Keratinocyte (primary cell): ENCODE measurements around the gene SPATS2L. TPM values are rescaled to one million over a fixed set of nuclear protein-coding genes. Genes with fewer than 3 reads are reported as not detected.

Experiments used
- DNase-seq: peaks from one replicate; pipeline ENCODE4 v3.0.0-alpha.2; 2011; ENCODE audit warnings: low read depth, missing footprints, low spot score
- FAIRE-seq: peaks from 2 replicates; lab custom pipeline; 2011; peaks lifted over from hg19 to GRCh38; lab: Jason Lieb, UNC
- H2AFZ ChIP-seq: 2 replicates; pipeline ENCODE4 v1.6.0; 2012; ENCODE audit warnings: low read length, control low read depth, inconsistent platforms; ENCODE audit not compliant: control insufficient read depth
- H3K27ac ChIP-seq: 2 replicates; pipeline ENCODE4 v1.5.1; 2011; ENCODE audit warnings: low read length; ENCODE audit not compliant: control insufficient read depth, insufficient read depth
- H3K27me3 ChIP-seq: 3 replicates; pipeline ENCODE4 v1.6.0; 2011; ENCODE audit warnings: low read length; ENCODE audit not compliant: control insufficient read depth, insufficient read depth; ENCODE audit errors: extremely low read depth
- H3K36me3 ChIP-seq, 2 experiments: 2 replicates in 1 of 2; 3 replicates in 1 of 2; pipeline ENCODE4 v1.5.1; 2011; ENCODE audit warnings: low read length in 2 of 2, mild to moderate bottlenecking in 1 of 2; ENCODE audit not compliant: control insufficient read depth in 2 of 2, insufficient read depth in 2 of 2; ENCODE audit errors: extremely low read depth in 1 of 2
- H3K4me1 ChIP-seq: 3 replicates; pipeline ENCODE4 v1.5.1; 2011; ENCODE audit warnings: low read length; ENCODE audit not compliant: control insufficient read depth, insufficient read depth; ENCODE audit errors: extremely low read depth
- H3K4me2 ChIP-seq: 3 replicates; pipeline ENCODE4 v1.6.0; 2011; ENCODE audit warnings: low read depth, low read length; ENCODE audit not compliant: control insufficient read depth, insufficient read depth; ENCODE audit errors: extremely low read depth
- H3K4me3 ChIP-seq, 3 experiments: fragments of 200-600 bp in 1 of 3; sonication (generic) in 1 of 3; 2 replicates in 2 of 3; 3 replicates in 1 of 3; pipeline ENCODE4 v1.5.1; 2011 to 2016; ENCODE audit warnings: low read length in 3 of 3, mild to moderate bottlenecking in 3 of 3, control low read depth in 2 of 3, inconsistent platforms in 1 of 3, low read depth in 1 of 3, mixed read lengths in 1 of 3, mixed run types in 1 of 3, moderate library complexity in 1 of 3; ENCODE audit not compliant: control insufficient read depth in 2 of 3, insufficient read depth in 2 of 3; ENCODE audit errors: extremely low read depth in 1 of 3
- H3K79me2 ChIP-seq: 2 replicates; pipeline ENCODE4 v1.6.0; 2012; ENCODE audit warnings: low read length; ENCODE audit not compliant: control insufficient read depth, insufficient read depth
- H3K9ac ChIP-seq: 3 replicates; pipeline ENCODE4 v1.6.0; 2011; ENCODE audit warnings: low read length; ENCODE audit not compliant: control insufficient read depth, insufficient read depth; ENCODE audit errors: extremely low read depth
- H3K9me1 ChIP-seq: 3 replicates; pipeline ENCODE4 v1.6.0; 2011; ENCODE audit warnings: low read length; ENCODE audit not compliant: control insufficient read depth, insufficient read depth; ENCODE audit errors: extremely low read depth
- H3K9me3 ChIP-seq: 2 replicates; pipeline ENCODE4 v1.5.1; 2012; ENCODE audit warnings: low read depth, low read length; ENCODE audit not compliant: control insufficient read depth
- H4K20me1 ChIP-seq: 3 replicates; pipeline ENCODE4 v1.6.0; 2011; ENCODE audit warnings: low read length; ENCODE audit not compliant: control insufficient read depth, insufficient read depth; ENCODE audit errors: extremely low read depth
- CTCF ChIP-seq, 3 experiments: IDR thresholded peaks in 1 of 3; conservative IDR thresholded peaks in 1 of 3; optimal IDR thresholded peaks in 1 of 3; 2 replicates in 2 of 3; 3 replicates in 1 of 3; pipeline versions ENCODE3 to v1.5.1; 2011; ENCODE audit warnings: low read length in 3 of 3, mild to moderate bottlenecking in 3 of 3, moderate library complexity in 2 of 3, control low read depth in 1 of 3, inconsistent platforms in 1 of 3; ENCODE audit not compliant: insufficient read depth in 2 of 3; ENCODE audit errors: extremely low read depth in 1 of 3
- EZH2 ChIP-seq: IDR thresholded peaks from one replicate; pipeline ENCODE4 v1.6.1; 2012; ENCODE audit warnings: inconsistent platforms, mild to moderate bottlenecking, low read length, moderate library complexity
- dilution Hi-C: fragments of 300-500 bp; cut with MboI; formaldehyde crosslinking; loops from one replicate; pipeline ENCODE4 v1.7.0; 2020; ENCODE audit warnings: low sequenced_read_pairs; ENCODE audit not compliant: extremely low pct_ligation_motif_present
- polyA plus RNA-seq, 5 experiments: library from polyadenylated mRNA; depleted of rRNA in 3 of 5; stranded (reverse) in 3 of 5; stranded (forward) in 1 of 5; unstranded in 1 of 5; fragments of >200 nt; gene quantifications; 1 replicate in 1 of 5; 2 replicates in 3 of 5; 3 replicates in 1 of 5; pipeline versions ENCODE4 v1.2.1 to v1.2.3, GENCODE V29; 2011 to 2012; ENCODE audit warnings: missing spikeins in 2 of 5, low read depth in 1 of 5, low replicate concordance in 1 of 5

SPATS2L gene
- polyA plus RNA-seq, 1 donor (not counting 4 experiments of a cell fraction or from before 2014, with no cell fraction given): 95.3 TPM

DNA sequence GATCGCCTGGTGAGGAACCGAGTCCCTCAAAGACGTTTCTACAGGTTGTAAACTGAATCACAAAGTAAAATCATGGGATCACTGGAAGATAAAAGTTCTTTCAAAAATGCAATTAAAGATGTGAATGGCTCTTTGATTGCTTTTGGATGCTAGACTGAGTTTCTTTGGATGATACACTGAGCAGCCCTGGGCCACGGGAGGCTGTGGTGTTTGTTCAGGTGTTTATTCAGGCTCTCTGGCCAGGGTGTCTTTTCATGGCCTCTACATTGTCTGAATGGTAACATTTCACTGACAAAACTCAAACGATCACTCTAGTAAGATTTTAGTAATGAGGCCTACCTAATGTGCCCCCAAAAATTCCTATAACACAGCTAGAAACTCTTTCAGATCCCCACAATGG is 48.4 kb upstream of the SPATS2L start:
- Histone ChIP-seq H3K4me1 (peaks cover 24% of the 10 kb centered on the region), H3K9me3 (no peaks in the 10 kb centered on the region), H3K4me3 (no peak overlapping the region), H3K36me3 (no peaks in the 10 kb centered on the region), H4K20me1 (no peaks in the 10 kb centered on the region), H3K79me2 (no peaks in the 10 kb centered on the region), H3K9ac (no peak overlapping the region), H3K9me1 (no peaks in the 10 kb centered on the region), H3K27me3 (no peaks in the 10 kb centered on the region), H3K27ac (no peak overlapping the region), H2AFZ (no peak overlapping the region), H3K4me2 (no peak overlapping the region)
- no peak for TF ChIP-seq EZH2
- TF ChIP-seq CTCF (optimal IDR thresholded peaks at IDR 0.05 in 1 of 3, IDR thresholded peaks at IDR 0.05 in 1 of 3, conservative IDR thresholded peaks at IDR 0.05 in 1 of 3; ENCODE audit: extremely low read depth in 1 of 3, insufficient read depth in 2 of 3, low read length in 3 of 3): no peak
- FAIRE-seq: no peak
- dilution Hi-C loops: no loop called here
- DNase-seq: no peak

- Histone ChIP-seq H3K27ac (peak overlapping the region; percentile 58), H3K4me1 (peaks cover 17% of the 10 kb centered on the region), H3K4me3 (peak overlapping the region in 2 of 3 experiments; percentile 25 to 29), H4K20me1 (no peaks in the 10 kb centered on the region), H3K9me3 (no peaks in the 10 kb centered on the region), H2AFZ (peak overlapping the region; percentile 46), H3K79me2 (no peaks in the 10 kb centered on the region), H3K9me1 (no peaks in the 10 kb centered on the region), H3K36me3 (no peaks in the 10 kb centered on the region), H3K27me3 (no peaks in the 10 kb centered on the region), H3K9ac (peak overlapping the region; percentile 57), H3K4me2 (peak overlapping the region; percentile 90)
- dilution Hi-C loops: no loop called here
- DNase-seq (no peak), FAIRE-seq (no peak)
- TF ChIP-seq EZH2 (no peak), CTCF (optimal IDR thresholded peaks at IDR 0.05 in 1 of 3, IDR thresholded peaks at IDR 0.05 in 1 of 3, conservative IDR thresholded peaks at IDR 0.05 in 1 of 3; ENCODE audit: extremely low read depth in 1 of 3, insufficient read depth in 2 of 3, low read length in 3 of 3) (no peak)
Measured at GRCh38 chr2:200258881-200259576, 47.5 kb upstream of the SPATS2L start.
